ENCODE data around the gene MAGI1.

DNA sequence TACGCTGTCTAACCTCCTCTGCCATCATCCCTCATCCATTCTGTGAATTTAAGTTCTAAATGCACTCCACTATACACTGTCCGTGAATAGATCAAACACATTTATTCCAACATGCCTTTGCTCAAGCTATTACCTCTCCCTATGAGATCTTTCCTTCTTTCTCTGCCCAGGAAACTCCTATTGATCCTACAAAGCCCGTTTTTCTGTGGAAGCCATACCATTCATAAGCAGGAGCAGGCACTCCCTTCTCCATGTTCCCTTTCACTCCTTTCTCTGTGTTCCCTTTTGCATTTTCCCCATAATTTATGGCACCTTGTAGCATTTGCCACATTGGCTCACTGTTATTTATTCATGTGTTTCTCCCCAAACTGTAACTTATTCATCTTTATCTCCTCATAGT is 501.6 kb downstream of the MAGI1 start:
- TF ChIP-seq, protein P1, sequence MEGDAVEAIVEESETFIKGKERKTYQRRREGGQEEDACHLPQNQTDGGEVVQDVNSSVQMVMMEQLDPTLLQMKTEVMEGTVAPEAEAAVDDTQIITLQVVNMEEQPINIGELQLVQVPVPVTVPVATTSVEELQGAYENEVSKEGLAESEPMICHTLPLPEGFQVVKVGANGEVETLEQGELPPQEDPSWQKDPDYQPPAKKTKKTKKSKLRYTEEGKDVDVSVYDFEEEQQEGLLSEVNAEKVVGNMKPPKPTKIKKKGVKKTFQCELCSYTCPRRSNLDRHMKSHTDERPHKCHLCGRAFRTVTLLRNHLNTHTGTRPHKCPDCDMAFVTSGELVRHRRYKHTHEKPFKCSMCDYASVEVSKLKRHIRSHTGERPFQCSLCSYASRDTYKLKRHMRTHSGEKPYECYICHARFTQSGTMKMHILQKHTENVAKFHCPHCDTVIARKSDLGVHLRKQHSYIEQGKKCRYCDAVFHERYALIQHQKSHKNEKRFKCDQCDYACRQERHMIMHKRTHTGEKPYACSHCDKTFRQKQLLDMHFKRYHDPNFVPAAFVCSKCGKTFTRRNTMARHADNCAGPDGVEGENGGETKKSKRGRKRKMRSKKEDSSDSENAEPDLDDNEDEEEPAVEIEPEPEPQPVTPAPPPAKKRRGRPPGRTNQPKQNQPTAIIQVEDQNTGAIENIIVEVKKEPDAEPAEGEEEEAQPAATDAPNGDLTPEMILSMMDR (IDR thresholded peaks at IDR 0.05): no peak
- TF ChIP-seq POLR2A (IDR thresholded peaks at IDR 0.05) (no peak), POLR2AphosphoS5 (IDR thresholded peaks at IDR 0.05) (no peak)

All from breast epithelium (tissue), 3 donors.